Neutrophil (primary cell): ENCODE data around the gene MAST4.

ENCODE experiments used
- H3K27ac ChIP-seq: fragments of 200-600 bp; sonication (generic); 2 replicates; pipeline ENCODE4 v1.5.1; 2016; ENCODE audit warnings: mild to moderate bottlenecking, moderate library complexity
- H3K27me3 ChIP-seq: fragments of 200-600 bp; sonication (generic); 2 replicates; pipeline ENCODE4 v1.6.0; 2016; ENCODE audit warnings: mild to moderate bottlenecking
- H3K36me3 ChIP-seq: fragments of 200-600 bp; sonication (generic); 2 replicates; pipeline ENCODE4 v1.5.1; 2017
- H3K4me1 ChIP-seq, 2 experiments: fragments of 200-600 bp in 1 of 2; sonication (generic) in 1 of 2; 1 replicate in 1 of 2; 2 replicates in 1 of 2; pipeline versions ENCODE4 v1.5.1 to v1.6.1; 2013 to 2016; ENCODE audit warnings: low read depth in 1 of 2, low read length in 1 of 2, mild to moderate bottlenecking in 1 of 2, moderate library complexity in 1 of 2; ENCODE audit not compliant: control insufficient read depth in 1 of 2, insufficient read depth in 1 of 2
- H3K4me3 ChIP-seq, 2 experiments: fragments of 200-600 bp in 1 of 2; sonication (generic) in 1 of 2; 1 replicate in 1 of 2; 2 replicates in 1 of 2; pipeline ENCODE4 v1.5.1; 2013 to 2016; ENCODE audit warnings: low read depth in 1 of 2, low read length in 1 of 2, mild to moderate bottlenecking in 1 of 2, moderate library complexity in 1 of 2
- H3K9me3 ChIP-seq: fragments of 200-600 bp; sonication (generic); 2 replicates; pipeline ENCODE4 v1.5.1; 2016
- TF ChIP-seq, protein P1 (sequence below): fragments of 200-600 bp; sonication (generic); IDR thresholded peaks from 2 replicates; pipeline ENCODE4 v1.5.1; 2016; ENCODE audit warnings: antibody characterized with exemption

The MAST4 gene

GRCh38 chr5:66666778-66667177 lies 70.6 kb downstream of the MAST4 start:
- no peaks in the 10 kb centered on the region for H3K27me3 ChIP-seq
- H3K4me3 ChIP-seq = no peak overlapping the region
- TF ChIP-seq, protein P1, sequence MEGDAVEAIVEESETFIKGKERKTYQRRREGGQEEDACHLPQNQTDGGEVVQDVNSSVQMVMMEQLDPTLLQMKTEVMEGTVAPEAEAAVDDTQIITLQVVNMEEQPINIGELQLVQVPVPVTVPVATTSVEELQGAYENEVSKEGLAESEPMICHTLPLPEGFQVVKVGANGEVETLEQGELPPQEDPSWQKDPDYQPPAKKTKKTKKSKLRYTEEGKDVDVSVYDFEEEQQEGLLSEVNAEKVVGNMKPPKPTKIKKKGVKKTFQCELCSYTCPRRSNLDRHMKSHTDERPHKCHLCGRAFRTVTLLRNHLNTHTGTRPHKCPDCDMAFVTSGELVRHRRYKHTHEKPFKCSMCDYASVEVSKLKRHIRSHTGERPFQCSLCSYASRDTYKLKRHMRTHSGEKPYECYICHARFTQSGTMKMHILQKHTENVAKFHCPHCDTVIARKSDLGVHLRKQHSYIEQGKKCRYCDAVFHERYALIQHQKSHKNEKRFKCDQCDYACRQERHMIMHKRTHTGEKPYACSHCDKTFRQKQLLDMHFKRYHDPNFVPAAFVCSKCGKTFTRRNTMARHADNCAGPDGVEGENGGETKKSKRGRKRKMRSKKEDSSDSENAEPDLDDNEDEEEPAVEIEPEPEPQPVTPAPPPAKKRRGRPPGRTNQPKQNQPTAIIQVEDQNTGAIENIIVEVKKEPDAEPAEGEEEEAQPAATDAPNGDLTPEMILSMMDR = no peak
- H3K9me3 ChIP-seq = no peaks in the 10 kb centered on the region
- H3K27ac ChIP-seq = no peak overlapping the region
- no peaks in the 10 kb centered on the region for H3K4me1 ChIP-seq
- no peaks in the 10 kb centered on the region for H3K36me3 ChIP-seq

- TF ChIP-seq, protein P1 = no peak
- H3K27ac ChIP-seq = no peak overlapping the region
- H3K9me3 ChIP-seq = no peaks in the 10 kb centered on the region
- H3K27me3 ChIP-seq = no peaks in the 10 kb centered on the region
- no peaks in the 10 kb centered on the region for H3K4me1 ChIP-seq
- H3K4me3 ChIP-seq = no peak overlapping the region
- H3K36me3 ChIP-seq = no peaks in the 10 kb centered on the region
Measured at GRCh38 chr5:66669086-66669861, 73.1 kb downstream of the MAST4 start.

GRCh38 chr5:66669862-66670195 lies 73.6 kb downstream of the MAST4 start:
- H3K36me3 ChIP-seq = no peaks in the 10 kb centered on the region

GRCh38 chr5:66671305-66671704 lies 75.1 kb downstream of the MAST4 start:
- Histone ChIP-seq H3K9me3 (no peaks in the 10 kb centered on the region), H3K4me3 (no peak overlapping the region)

More at GRCh38 chr5:66669862-66670195, 73.6 kb downstream of the MAST4 start:
- H3K4me3 ChIP-seq = no peak overlapping the region
- no peaks in the 10 kb centered on the region for H3K9me3 ChIP-seq
- H3K27ac ChIP-seq = no peak overlapping the region
- peaks cover under 1% of the 10 kb centered on the region for H3K27me3 ChIP-seq
- TF ChIP-seq, protein P1 = no peak
- H3K4me1 ChIP-seq = no peaks in the 10 kb centered on the region

GRCh38 chr5:66674802-66675201 lies 78.6 kb downstream of the MAST4 start:
- Histone ChIP-seq H3K27me3 (peaks cover 13% of the 10 kb centered on the region), H3K9me3 (no peaks in the 10 kb centered on the region), H3K4me3 (no peak overlapping the region), H3K4me1 (no peaks in the 10 kb centered on the region), H3K27ac (no peak overlapping the region), H3K36me3 (no peaks in the 10 kb centered on the region)
- TF ChIP-seq, protein P1 = no peak

More at GRCh38 chr5:66671305-66671704, 75.1 kb downstream of the MAST4 start:
- Histone ChIP-seq H3K36me3 (no peaks in the 10 kb centered on the region), H3K4me1 (no peaks in the 10 kb centered on the region), H3K27me3 (peaks cover 6% of the 10 kb centered on the region), H3K27ac (no peak overlapping the region)
- TF ChIP-seq, protein P1 = no peak
